HG02840 (cell line): ENCODE measurements around the gene KCNQ1.

Experiments
- ATAC-seq: cut with Tn5 transposase; IDR thresholded peaks from one replicate; pipeline ENCODE4 v1.9.1; 2021; ENCODE audit warnings: mild to moderate bottlenecking, moderate library complexity, moderate number of reproducible peaks; ENCODE audit not compliant: unreplicated experiment, low FRiP score

KCNQ1 gene

GRCh38 chr11:2563213-2564007 is 118.6 kb downstream of the KCNQ1 start:
- no peak for ATAC-seq

GRCh38 chr11:2564008-2564530 is 119.3 kb downstream of the KCNQ1 start:
- ATAC-seq: no peak

DNA sequence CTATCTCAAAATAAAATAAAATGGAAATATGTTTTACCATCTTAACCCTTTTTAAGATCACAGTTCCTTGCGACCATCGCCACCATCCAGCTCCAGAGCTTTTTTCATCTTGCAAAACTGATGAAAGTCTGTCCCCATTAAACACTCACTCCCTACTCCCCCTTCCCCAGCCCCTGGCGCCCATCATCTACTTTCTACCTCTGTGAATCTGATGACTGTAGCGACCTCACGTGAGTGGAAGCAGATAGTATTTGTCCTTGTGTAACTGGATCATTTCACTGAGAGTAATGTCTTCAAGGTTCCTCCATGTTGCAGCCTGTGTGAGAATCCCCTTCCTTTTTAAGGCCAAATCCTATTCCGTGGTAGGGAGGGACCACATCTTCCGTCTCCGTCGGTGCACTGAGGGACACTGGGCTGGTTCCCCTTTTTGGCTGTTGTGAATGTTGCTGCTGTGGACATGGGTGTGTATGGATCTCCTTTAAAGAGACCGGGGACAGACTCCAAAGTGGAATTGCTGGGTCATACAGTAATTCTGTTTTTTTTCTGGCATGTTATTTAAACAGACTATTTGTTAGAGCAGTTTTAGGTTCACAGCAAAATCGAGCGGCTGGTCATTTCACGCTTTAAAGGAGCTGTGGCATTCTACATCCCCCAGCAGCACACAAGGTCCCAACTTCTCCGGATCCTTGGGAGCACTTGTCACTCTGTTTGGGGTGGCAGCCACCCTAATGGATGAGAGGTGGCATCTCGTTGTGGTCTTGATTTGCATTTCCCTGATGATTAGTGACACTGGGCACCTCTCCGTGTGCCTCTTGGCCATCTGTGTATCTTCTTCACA is 120.0 kb downstream of the KCNQ1 start:
- ATAC-seq: no peak

- ATAC-seq: no peak
These were observed 120.8 kb downstream of the KCNQ1 start for GRCh38 chr11:2565447-2566222.

DNA sequence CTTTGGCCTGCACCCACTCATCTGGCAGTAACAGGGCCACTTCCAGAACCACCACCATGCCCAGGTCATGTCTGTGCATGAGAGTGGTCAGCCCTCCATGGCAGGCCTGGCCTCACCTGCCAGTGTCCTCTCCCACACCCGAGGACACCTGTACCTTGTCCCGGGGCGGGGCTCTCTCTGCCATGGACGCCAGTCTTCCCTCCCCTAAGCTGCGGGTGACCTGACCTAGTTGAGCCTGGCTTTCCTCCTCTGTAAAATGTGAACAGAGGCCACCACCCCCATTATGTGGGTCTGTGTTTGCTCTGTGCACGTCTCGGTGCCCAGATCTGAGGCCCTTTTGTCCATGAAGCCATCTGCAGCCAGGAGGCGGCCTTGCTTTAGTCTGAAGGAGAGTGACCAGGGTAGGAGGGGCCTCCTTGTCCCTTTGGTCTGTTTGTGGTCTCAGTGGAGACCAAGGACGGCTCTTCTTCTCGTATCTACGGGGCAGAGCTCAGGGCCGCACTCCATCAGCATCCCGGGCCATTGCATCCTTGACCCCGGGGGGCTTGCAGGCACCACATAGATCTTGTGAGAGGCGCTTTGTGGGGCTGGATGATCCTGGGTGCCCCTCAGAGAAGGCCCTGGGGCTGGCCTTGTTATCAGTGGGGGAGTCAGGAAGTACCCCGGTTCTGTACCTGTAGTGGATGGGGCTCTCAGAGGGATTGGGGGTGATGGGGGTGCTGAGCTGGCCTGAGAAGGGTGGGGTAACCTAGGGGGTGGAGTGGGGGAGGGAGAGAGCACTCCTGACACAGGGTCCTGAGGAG is 121.6 kb downstream of the KCNQ1 start:
- ATAC-seq: no peak

GRCh38 chr11:2567026-2567671 is 122.3 kb downstream of the KCNQ1 start:
- ATAC-seq: no peak

- ATAC-seq: no peak
These were observed 124.5 kb downstream of the KCNQ1 start for GRCh38 chr11:2569321-2569721.

- ATAC-seq: no peak
These were observed 125.0 kb downstream of the KCNQ1 start for GRCh38 chr11:2569731-2570210.

DNA sequence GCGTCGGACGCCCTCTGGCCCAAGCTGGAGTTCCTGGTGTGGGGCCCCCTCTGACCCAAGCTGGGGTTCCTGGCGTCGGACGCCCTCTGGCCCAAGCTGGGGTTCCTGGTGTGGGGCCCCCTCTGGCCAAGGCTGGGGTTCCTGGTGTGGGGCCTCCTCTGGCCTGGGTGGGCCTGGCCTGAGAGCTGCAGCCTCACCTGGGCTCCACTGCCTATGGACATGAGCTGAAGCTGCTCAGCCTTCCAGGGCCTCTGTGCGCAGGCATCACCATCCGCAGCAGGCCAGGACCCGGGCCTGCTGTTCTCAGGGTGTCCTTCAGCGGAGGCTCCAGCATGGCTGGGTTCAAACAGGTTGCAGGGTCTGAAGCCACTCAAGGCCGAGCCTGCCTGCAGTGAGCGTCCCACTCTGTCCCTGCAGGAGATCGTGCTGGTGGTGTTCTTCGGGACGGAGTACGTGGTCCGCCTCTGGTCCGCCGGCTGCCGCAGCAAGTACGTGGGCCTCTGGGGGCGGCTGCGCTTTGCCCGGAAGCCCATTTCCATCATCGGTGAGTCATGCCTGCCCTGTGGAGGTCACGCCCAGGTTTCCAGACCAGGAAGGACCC is 125.5 kb downstream of the KCNQ1 start:
- no peak for ATAC-seq

- no peak for ATAC-seq
These were observed 126.2 kb downstream of the KCNQ1 start for GRCh38 chr11:2570841-2571597.

GRCh38 chr11:2571598-2572281 is 126.9 kb downstream of the KCNQ1 start:
- no peak for ATAC-seq

DNA sequence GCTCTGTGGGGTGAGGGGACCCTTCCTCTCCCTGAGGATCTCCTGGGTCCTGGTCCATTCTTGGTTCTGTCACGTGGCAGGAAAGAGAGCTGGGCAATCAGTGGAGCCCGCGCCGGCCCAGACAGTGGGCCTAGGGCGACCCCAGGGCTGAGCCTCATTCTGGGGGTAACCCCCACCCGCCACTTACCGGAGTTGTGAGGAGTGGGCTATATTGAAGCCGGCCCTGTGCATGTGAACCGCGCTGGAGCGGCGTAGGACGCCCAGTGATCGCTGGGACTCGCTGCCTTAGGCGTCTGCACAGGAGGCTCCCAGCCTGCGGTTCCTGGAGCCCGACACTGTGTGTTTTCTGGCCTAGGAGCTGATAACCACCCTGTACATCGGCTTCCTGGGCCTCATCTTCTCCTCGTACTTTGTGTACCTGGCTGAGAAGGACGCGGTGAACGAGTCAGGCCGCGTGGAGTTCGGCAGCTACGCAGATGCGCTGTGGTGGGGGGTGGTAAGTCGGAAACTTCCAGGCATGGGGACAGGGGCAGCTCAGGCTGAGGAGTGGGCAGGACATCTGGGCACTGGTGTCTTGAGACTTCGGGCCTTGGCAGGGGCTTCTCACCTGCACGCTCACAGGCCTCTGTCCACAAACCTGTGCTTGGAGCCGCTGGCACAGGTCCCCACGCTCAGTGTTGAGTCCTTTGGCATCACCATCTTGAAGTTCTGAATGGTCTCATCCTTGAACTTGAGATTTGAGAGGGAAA is 127.9 kb downstream of the KCNQ1 start:
- ATAC-seq: no peak

GRCh38 chr11:2573240-2574042 is 128.6 kb downstream of the KCNQ1 start:
- ATAC-seq: no peak

DNA sequence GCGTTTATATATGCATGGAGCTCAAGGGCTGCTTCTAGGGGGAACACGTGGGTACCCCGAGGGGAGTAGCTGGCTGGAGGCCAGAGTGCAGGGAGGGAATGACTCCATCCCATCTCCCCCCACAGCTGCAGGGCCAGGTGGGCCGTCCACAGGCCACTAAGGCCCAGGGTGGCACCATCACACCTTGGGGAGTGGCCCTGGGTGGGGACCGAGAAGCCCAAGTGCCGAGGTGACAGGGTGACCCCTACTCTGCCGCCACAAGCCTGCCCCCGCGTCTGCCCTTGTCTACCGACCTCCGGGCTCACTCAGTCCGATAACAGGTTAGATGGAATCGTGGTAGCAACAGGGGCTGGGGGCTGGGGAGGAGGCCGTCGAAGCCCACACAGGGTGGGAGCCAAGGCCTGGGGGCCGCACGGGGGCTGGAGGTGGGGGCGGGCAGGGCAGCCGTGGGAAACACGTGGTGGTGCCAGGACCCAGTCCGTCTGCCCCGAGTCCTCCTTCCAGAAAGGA is 129.3 kb downstream of the KCNQ1 start:
- no peak for ATAC-seq

GRCh38 chr11:2574553-2575535 is 130.0 kb downstream of the KCNQ1 start:
- ATAC-seq: no peak
